Esophagus squamous epithelium (tissue), 4 donors: ENCODE data around the gene GRIN3B.

Experiments
- POLR2A ChIP-seq, 4 donors: fragments of 450-650 bp; IDR thresholded peaks; one replicate each; pipeline ENCODE4 v1.6.1; 2017; ENCODE audit warnings: antibody characterized with exemption in 4 of 4, mild to moderate bottlenecking in 4 of 4, moderate library complexity in 3 of 4
- TF ChIP-seq, protein P1 (sequence below), 6 experiments: fragments of 450-650 bp in 4 of 6; fragments of 200-600 bp in 2 of 6; sonication (generic) in 2 of 6; IDR thresholded peaks; one replicate each; pipeline ENCODE4 v1.5.1; 2016 to 2019; ENCODE audit warnings: antibody characterized with exemption in 6 of 6, mild to moderate bottlenecking in 4 of 6, moderate library complexity in 4 of 6

DNA sequence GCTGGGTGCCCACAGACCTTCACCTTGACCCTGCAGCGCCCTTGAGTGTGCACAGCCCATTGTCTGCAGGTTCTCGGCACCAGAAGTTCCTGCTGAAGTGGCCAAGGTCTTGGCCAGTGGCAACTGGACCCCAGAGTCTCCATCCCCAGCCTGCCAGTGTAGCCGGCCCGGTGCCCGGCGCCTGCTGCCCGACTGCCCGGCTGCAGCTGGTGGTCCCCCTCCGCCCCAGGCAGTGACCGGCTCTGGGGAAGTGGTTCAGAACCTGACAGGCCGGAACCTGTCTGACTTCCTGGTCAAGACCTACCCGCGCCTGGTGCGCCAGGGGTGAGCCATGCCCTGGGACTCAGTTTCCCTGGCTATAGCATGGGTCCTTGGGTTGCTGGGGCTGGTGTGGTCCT lies 54.8 kb downstream of the GRIN3B start:
- TF ChIP-seq, protein P1, sequence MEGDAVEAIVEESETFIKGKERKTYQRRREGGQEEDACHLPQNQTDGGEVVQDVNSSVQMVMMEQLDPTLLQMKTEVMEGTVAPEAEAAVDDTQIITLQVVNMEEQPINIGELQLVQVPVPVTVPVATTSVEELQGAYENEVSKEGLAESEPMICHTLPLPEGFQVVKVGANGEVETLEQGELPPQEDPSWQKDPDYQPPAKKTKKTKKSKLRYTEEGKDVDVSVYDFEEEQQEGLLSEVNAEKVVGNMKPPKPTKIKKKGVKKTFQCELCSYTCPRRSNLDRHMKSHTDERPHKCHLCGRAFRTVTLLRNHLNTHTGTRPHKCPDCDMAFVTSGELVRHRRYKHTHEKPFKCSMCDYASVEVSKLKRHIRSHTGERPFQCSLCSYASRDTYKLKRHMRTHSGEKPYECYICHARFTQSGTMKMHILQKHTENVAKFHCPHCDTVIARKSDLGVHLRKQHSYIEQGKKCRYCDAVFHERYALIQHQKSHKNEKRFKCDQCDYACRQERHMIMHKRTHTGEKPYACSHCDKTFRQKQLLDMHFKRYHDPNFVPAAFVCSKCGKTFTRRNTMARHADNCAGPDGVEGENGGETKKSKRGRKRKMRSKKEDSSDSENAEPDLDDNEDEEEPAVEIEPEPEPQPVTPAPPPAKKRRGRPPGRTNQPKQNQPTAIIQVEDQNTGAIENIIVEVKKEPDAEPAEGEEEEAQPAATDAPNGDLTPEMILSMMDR (IDR thresholded peaks at IDR 0.05): no peak
- TF ChIP-seq POLR2A (IDR thresholded peaks at IDR 0.05): no peak
